Left ventricle myocardium inferior (tissue), 1 donor: ENCODE results near the gene RPL36A. TPM values are rescaled to one million over a fixed set of nuclear protein-coding genes. Genes with fewer than 3 reads are reported as not detected.

Experiments used
- DNase-seq: peaks from one replicate; pipeline ENCODE4 v3.0.0-alpha.2; 2020
- H3K27ac ChIP-seq: fragments of 200-600 bp; replicated peaks from 2 replicates; pipeline ENCODE4 v1.8.0; 2021
- H3K27me3 ChIP-seq: fragments of 200-600 bp; 2 replicates; pipeline ENCODE4 v1.8.0; 2021; ENCODE audit warnings: low read depth
- H3K36me3 ChIP-seq: fragments of 200-600 bp; 2 replicates; pipeline ENCODE4 v1.8.0; 2021
- H3K4me1 ChIP-seq: fragments of 200-600 bp; 2 replicates; pipeline ENCODE4 v1.8.0; 2021
- H3K4me3 ChIP-seq: fragments of 200-600 bp; 2 replicates; pipeline ENCODE4 v1.8.0; 2021; ENCODE audit warnings: mild to moderate bottlenecking, moderate library complexity
- H3K9me3 ChIP-seq: fragments of 200-600 bp; replicated peaks from 2 replicates; pipeline ENCODE4 v1.8.0; 2021
- CTCF ChIP-seq: fragments of 200-600 bp; IDR thresholded peaks from 2 replicates; pipeline ENCODE4 v1.8.0; 2021; ENCODE audit warnings: antibody characterized with exemption, mild to moderate bottlenecking, borderline replicate concordance
- intact Hi-C: fragments of 100-400 bp; cut with micrococcal nuclease; formaldehyde crosslinking; loops from one replicate; pipeline ENCODE4 v1.11.0; 2022
- total RNA-seq: library from RNA; stranded (reverse); fragmentation: NEBNext Ultra II Directional; extraction: Animal tissue kit (Norgen Biotek cat#: 25700); gene quantifications from one replicate; pipeline ENCODE4 v1.2.1, GENCODE V29; 2021
- donor health status: DM: no; HTN: yes; CAD: no; lungs with severe emphysema.

RPL36A gene
- total RNA-seq, 1 donor from 2014 or later, result 86.9 TPM

DNA sequence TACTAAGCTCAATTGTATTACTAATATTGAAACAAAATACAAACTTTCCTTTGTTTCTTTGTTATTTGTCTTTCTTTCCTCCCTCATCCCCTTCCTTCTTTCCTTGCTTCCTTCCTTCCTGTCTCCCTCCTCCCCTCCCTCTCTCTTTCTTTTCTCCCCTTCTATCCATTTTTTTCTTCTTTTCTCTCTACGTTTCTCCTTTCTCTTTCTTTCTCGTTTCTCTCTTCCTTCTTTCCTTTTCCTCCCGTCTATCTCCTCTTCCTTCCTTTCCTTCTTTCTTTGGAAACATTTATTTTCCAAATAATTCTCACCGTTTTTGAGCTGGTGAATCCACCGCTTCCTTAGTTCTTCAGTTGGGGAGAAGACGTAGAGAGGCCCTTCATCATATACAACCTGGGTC is 21.1 kb upstream of the RPL36A start:
- Histone ChIP-seq H3K27me3 (no peaks in the 10 kb centered on the region), H3K4me1 (no peaks in the 10 kb centered on the region), H3K27ac (no peak overlapping the region), H3K36me3 (no peaks in the 10 kb centered on the region), H3K9me3 (no peaks in the 10 kb centered on the region), H3K4me3 (no peak overlapping the region)
- DNase-seq, result no peak
- intact Hi-C loops, result no loop called here
- no peak for TF ChIP-seq CTCF

GRCh38 chrX:101370888-101371504 is 19.8 kb upstream of the RPL36A start:
- intact Hi-C loops, result no loop called here
- no peaks in the 10 kb centered on the region for H3K36me3 ChIP-seq
- no peak for TF ChIP-seq CTCF
- no peak overlapping the region for H3K27ac ChIP-seq
- no peak for DNase-seq
- no peaks in the 10 kb centered on the region for H3K4me1 ChIP-seq
- no peaks in the 10 kb centered on the region for H3K27me3 ChIP-seq
- no peak overlapping the region for H3K4me3 ChIP-seq
- no peaks in the 10 kb centered on the region for H3K9me3 ChIP-seq

DNA sequence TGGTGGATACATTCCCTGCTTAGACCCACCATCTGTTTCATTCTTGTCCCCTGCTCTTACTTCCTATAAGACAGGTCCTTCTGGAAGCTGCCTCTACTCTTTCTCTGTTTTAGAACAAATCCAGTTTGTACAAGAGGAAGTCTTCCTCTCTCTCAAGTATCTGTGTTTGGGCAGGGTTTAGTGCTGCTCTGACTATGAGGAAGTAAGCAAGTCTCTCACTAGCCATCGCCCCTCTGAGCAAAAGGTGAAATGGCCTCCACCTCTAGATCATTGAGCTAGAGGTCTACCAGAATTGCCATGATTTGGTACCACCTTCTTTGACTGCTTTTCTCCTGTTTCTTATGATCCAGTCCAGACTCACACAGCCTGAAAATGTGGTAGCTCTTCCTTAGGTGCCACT is 13.3 kb upstream of the RPL36A start:
- intact Hi-C loops, result no loop called here
- no peaks in the 10 kb centered on the region for H3K27me3 ChIP-seq
- H3K9me3 ChIP-seq, result no peaks in the 10 kb centered on the region
- DNase-seq, result no peak
- H3K4me3 ChIP-seq, result no peak overlapping the region
- no peak overlapping the region for H3K27ac ChIP-seq
- H3K36me3 ChIP-seq, result no peaks in the 10 kb centered on the region
- TF ChIP-seq CTCF, result no peak
- H3K4me1 ChIP-seq, result no peaks in the 10 kb centered on the region

GRCh38 chrX:101383679-101384205 is 7.1 kb upstream of the RPL36A start:
- intact Hi-C loops, result no loop called here
- TF ChIP-seq CTCF, result no peak
- Histone ChIP-seq H3K9me3 (no peaks in the 10 kb centered on the region), H3K36me3 (no peaks in the 10 kb centered on the region), H3K27ac (no peak overlapping the region), H3K27me3 (no peaks in the 10 kb centered on the region), H3K4me1 (no peaks in the 10 kb centered on the region), H3K4me3 (no peak overlapping the region)
- no peak for DNase-seq

GRCh38 chrX:101385026-101385684 is 5.7 kb upstream of the RPL36A start:
- Histone ChIP-seq H3K4me3 (no peak overlapping the region), H3K27me3 (no peaks in the 10 kb centered on the region), H3K36me3 (no peaks in the 10 kb centered on the region), H3K4me1 (peaks cover under 1% of the 10 kb centered on the region), H3K9me3 (no peaks in the 10 kb centered on the region), H3K27ac (no peak overlapping the region)
- intact Hi-C loops, result no loop called here
- DNase-seq, result no peak
- TF ChIP-seq CTCF, result no peak
